HG02763 (cell line): Measurements from ENCODE around the gene NDUFB5.
"Not testable (repeated sequence)": the region's sequence is repeated elsewhere in the genome, so short reads cannot be mapped to it uniquely, and the experiment has no call there.

ENCODE experiments used
- ATAC-seq: cut with Tn5 transposase; IDR thresholded peaks from one replicate; pipeline ENCODE4 v1.9.1; 2021; ENCODE audit warnings: mild to moderate bottlenecking, moderate library complexity; ENCODE audit not compliant: unreplicated experiment

The NDUFB5 gene

DNA sequence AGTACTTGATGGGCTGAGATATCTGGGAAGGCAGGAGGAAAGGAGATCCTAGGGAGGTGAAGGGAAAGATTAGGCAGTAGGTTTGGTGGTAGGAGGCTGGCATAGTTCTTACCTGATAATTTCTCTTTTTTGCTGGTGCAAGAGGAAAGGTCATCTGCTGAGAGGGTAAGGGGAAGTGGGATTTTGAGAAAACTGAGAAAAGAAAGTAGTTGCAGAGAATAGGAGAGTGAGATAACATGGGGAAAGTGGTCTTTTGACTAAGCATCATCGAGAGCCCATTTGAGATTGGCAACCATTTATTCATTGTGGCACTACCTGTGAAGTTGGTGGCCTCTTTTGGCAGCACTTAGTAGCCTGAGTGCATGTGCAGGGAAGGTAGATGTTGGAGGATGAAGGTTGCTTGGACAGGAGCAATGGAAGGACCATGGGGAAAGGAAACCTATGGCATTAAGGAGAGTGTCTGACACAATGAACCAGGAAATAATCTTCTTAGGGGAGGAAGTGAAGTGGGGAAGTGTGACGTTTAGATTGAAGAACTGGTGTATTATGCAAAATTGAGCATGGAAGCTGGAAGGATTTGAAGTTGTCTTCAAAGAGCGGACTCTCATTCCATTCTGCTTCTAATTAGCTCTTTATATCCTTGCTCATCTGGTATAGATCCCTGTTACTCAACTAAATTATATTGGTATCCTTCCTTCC, 26.3 kb downstream of the NDUFB5 start:
- no peak for ATAC-seq

DNA sequence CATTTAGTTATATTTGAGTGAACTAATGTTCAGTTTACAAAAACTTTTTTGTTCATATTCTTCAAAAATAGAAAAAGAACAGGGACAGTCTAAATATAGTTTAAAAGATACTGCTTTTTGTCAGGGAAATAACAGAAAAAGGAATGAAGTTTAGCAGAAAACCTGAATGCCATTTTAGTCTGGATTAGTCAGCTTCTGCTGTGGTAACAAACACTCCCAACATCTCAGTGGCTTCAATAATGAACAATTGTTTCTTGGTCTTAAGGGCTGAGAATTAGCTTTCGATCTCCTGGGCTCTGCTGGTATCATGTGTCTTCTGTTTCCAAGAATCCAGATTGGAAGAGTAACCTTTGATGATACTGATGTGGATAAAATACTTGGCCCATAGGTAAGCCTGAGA, 35.9 kb downstream of the NDUFB5 start:
- no peak for ATAC-seq

- ATAC-seq, result no peak
Measured at GRCh38 chr3:179642871-179643270, 38.3 kb downstream of the NDUFB5 start.

- not testable (repeated sequence) for ATAC-seq
Measured at GRCh38 chr3:179643837-179644236, 39.2 kb downstream of the NDUFB5 start.

DNA sequence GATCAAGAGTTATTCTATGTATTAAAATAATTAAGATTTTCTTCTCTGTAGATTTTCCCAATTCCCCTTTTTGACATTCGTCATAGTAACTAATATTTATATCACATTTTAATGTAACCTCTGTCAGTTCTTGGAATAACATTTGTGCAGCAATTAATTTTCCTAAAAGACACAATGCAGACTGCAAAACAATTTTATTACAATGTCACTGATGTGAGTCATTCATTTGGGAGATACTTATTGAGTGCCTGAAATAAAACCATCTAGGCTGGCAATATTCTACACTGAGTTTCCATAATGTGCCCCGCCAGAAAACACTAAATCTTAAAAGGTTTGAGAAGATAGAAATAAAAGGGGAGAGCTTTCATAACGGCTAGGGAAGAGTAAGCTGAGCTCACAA, 41.6 kb downstream of the NDUFB5 start:
- no peak for ATAC-seq

DNA sequence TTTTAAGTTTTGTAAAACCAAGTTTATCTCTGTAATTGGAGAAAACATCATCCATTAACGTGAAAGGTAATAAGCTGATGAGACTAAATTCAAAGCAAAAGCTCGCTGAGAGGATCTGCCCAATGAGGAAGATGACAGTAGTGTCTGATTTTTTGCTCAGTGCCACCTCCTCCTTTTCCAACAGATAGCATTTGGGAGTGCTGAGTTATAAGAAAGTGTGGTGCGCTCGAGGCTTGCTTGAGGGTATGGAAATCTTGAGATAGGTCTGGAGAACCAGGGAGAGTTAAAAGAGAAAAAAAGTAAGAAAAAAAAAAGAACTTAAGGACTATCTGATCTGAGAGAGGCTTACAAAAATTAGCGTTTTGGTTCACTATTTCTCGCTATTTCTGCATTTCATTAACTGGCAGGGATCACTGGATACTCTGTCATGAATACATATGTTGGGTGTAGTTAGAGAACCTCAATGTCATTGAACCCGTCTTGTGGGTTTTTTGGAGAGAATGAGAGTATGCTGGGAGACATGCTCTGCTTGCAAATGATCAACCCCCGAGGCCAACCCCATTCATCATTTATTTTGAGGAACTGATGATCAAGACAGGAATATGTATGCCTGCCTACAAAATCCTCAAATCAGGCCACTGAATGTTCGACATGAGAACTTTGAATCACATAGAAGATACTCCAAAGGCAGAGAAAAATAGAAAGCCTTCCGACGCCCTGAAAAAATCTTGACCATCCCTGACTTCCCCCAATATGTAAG, 47.3 kb downstream of the NDUFB5 start:
- no peak for ATAC-seq

DNA sequence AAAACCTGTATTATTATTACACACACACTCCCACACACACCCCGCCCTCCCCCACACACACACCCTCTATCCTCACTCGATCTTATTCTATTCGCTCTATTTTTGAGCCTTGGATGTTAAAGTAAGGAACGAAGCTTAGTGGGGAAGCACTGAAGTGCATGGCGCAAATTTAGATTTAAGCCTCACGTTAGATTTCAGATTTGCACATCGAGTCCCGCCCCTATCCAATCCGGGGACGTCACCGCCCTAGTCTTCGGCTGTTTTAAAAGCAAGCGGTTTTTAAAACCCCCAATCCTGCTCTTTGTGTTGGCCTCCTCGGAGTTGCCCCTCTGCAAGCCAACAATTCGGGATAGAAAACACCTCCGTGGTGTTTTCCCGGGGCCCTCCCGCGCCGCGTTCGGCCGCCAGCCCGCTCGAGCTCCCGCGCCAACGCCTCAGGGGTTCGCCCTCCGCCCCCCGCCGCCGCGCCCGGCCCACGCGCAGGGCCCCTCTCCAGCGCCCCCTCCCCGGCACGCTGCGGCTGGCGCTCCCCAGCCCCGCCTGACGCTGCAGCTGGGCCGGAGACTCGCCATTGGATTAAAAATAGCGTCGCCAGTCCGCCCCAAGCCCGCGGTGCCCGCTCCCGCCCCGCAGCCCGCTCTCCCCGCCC, 48.0 kb downstream of the NDUFB5 start, which contains the start of gene USP13:
Gene USP13 (plus strand): TSS at position 594 of the 649 bp plus-strand sequence. CDS start 186 bp downstream, outside the sequence.
- peak; percentile 58 for ATAC-seq

GRCh38 chr3:179653096-179653797, 48.7 kb downstream of the NDUFB5 start:
- ATAC-seq, result peak; percentile 64

GRCh38 chr3:179655236-179655635, 50.6 kb downstream of the NDUFB5 start:
- ATAC-seq, result no peak

DNA sequence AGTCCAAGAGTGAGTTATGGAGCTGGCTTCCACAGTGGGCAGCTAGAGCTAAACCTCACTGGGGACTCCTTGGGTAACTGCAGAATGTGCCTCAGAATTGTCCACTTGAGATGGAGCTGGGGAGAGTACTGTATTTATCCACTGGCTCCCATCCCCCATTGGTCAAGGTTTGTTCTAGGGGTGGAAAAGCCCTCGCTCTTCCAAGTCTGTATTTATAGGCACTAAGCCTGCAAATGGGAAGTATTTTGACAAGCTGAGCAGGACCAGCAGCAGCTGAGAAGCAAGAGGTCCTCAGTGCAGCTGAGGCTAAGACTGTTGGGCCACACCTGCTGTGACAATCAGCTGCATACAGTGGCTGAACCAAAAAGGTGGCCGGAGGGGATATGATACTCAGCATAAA, 54.0 kb downstream of the NDUFB5 start:
- ATAC-seq, result no peak

DNA sequence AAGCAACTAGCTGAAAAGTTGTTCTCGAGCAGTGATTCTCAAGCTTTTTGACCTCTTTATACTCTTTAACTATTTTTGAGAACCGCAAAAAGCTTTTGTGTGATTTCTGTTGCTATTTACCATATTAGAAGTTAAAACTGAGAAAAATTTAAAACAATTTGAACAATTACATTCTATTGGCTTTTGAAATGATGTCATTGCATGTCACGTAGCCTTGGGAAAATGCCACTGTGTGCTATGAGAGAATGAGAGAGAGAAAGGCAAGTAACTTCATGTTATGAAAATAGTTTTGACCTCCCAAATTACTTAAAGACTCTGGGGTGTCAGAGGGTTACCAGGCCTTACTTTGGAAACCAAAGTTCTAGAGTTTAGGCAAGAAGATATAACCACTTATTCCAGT, 56.3 kb downstream of the NDUFB5 start:
- ATAC-seq, result no peak

DNA sequence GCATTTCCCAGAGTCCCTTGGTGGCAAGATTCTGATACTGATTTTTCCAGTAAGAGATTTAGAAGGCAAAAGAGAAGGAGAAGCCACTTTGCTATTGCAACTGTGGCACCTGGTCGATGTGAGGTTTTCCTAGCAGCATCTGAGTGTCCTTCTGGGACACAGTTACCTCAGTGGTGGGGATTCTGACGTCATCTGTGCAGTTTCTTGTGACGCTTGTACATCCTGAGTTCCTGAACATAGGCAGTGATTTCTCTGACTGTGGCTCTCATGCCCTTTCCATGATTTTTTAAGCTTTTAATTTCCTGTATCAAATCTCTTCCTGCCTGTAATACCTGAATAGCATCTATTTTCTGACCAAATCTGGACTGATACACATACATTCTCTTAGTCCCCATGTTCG, 57.2 kb downstream of the NDUFB5 start:
- ATAC-seq, result no peak

DNA sequence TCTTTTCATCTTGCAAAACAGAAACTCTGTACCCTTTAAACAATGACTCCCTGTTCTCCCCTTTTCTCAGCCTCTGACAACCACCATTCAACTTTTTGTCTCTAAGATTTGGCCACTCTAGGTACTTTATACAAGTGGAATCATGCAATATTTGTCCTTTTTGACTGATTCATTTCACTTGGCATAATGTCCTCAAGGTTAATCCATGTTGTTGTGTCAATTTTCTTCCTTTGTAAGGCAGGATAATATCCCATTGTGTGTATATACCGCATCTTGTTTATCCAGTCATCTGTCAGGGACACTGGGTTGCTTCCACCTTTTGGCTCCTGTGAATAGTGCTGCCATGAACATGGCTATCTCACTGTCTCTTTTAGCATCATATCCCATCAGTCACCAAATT, 58.5 kb downstream of the NDUFB5 start:
- ATAC-seq, result no peak

DNA sequence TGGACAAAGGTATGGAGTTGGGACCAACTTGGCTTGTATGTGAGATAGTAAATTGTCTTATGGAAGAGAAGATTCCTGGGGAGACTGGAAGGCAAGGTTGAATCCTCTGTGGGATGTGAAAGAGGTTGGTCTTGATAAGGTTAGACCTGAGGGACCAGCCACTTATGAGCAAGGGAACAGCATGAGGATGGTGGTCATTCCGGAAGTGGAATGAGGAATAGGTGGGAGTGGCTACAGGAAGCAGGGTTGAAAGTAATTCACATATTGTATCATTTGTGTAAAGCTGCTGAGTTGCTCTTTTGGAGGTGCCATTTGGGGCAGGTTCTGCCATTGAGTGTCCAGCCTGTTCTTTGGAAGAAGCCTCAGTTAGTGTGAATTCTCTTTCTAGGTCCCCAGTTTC, 61.4 kb downstream of the NDUFB5 start:
- ATAC-seq, result no peak

DNA sequence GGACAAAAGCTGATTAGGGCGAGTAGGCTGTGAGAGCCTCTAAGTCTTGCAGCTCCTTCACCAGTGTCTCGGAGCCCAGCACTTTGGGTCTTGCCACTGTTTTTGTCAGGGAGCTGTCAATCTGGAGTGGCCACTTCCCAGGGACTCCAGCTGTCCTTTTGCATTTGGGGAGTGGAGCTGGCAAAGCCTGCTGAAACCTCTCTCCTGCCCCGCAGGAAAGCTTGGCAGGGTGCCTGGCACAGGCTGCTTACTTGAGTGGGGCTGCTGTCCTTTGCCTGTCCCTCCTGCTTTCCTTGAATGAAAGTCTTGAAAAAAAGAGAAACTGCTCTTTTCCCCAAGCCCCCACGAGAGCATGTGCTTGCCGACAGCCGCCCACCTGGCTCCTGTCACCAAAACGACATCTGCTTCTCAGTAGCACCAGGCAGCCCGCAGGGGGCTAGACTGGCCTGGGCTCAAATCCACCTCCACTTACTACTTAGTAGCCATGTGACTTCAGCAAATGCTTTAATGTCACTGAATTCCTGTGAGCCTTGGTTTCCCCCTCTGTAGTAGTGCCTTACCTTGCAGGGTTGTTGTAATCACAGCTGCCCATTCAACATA, 61.9 kb downstream of the NDUFB5 start:
- ATAC-seq, result no peak

DNA sequence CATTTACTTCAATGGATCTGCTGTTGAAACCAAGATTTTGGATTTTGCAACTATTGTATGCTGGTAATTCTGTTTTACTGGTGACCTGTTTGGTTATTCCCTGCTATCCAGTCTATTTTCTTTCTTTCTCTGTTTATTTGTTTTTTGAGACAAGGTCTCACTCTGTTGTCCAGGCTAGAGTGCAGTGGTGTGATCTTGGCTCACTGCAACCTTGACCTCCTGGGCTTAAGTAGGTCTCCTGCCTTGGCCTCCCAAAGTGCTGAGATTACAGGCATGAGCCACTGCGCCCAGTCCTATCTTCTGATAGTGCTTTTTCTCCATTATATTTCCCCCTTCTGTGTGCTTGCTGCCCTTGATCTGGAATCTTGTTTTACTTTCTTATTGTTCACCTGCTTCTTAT, 63.8 kb downstream of the NDUFB5 start:
- ATAC-seq, result no peak

- ATAC-seq, result no peak
Measured at GRCh38 chr3:179670311-179670710, 65.7 kb downstream of the NDUFB5 start.

- ATAC-seq, result no peak
Measured at GRCh38 chr3:179671309-179671708, 66.7 kb downstream of the NDUFB5 start.

DNA sequence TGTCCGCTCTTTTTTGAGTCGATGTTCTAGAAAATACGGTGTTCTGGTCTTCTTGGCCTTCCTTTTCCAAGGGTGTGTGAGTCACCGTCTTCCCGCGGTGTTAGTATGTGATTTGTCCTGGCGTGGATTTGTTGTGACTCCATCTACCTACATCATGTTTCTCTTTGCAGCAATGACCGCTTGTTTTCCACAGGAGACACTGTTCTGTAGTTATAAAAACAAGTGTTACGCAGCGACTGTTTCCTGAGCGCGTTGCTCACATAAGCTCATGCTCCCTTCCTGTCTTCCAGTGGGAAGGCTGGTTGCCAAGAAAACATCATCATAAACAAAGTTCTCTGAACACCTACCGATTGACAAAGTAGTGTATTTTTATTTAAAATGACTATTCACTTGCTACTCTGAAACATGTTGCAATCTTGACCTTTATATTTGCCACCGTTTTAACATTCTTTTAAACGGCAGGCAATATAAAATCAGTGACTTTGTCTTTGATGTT, 67.2 kb downstream of the NDUFB5 start:
- ATAC-seq, result no peak

DNA sequence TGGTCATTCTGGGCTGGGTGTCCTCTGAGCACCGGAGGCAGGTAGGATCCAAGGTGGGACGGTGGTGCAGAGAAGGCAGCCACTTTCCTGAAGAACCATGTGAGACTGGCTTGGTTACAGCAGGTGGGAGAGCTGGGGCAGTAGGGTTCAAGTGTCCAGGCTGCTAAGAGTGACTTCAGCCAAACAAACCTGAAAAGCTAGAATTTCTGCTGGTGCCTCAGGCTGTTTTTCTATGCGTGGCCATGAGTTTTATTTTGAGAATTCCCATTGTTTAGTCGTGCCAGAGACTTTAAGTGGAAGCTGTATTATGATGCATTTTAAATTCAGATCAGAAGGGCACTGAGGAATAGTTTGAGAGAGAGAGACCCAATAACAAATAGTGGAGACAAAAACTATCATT, 68.3 kb downstream of the NDUFB5 start:
- ATAC-seq, result no peak

DNA sequence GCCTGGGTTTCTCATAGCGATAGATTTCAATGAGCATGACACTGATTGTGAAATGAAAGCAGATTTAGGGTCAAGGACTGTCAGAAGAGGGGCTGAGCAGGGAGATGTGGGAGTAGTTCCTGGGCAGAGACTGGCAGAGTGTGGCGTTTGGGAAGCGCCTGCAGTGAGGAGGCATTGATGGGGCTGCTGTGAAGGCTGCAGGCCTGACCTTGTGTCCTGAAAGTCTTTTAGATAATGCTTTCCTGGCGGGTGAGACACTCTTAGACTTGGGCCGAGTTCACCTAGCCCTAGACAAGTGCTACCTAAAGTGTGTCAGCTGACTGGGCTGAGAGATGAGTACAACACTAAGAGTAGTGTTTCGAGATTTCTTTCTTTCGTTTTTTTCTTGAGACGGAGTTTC, 68.9 kb downstream of the NDUFB5 start:
- no peak for ATAC-seq
